ENCODE results near the gene CYSTM1. TPM values are rescaled to one million over a fixed set of nuclear protein-coding genes. Genes with fewer than 3 reads are reported as not detected.
A peak's percentile ranks its signal among the peaks of the same experiment; 100 is the strongest.

The CYSTM1 gene, protein sequence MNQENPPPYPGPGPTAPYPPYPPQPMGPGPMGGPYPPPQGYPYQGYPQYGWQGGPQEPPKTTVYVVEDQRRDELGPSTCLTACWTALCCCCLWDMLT
- total RNA-seq, result 10 to 100 TPM; 64.9 to 89.5 TPM

GRCh38 chr5:140174465-140175366 lies at the start of gene CYSTM1:
Gene CYSTM1 (plus strand): TSS chr5:140175188. CDS start chr5:140194466, 19,278 bp downstream.
- no peak for TF ChIP-seq CTCF (IDR thresholded peaks at IDR 0.05)
- DNase-seq (ENCODE audit: low spot score), result peak; percentile 79
- Histone ChIP-seq H3K9me3 (no peaks in the 10 kb centered on the region), H3K36me3 (no peaks in the 10 kb centered on the region), H3K4me3 (peak within 1 kb of the TSS; percentile 91), H3K27ac (peak within 1 kb of the TSS; percentile 92), H3K4me1 (ENCODE audit: control insufficient read depth in 1 of 2, low read depth in 2 of 2) (peaks cover 24 to 37% of the 10 kb centered on the region in 2 donors), H3K27me3 (replicated peaks; ENCODE audit: insufficient read depth) (no peaks in the 10 kb centered on the region)
- ATAC-seq (ENCODE audit: insufficient number of reproducible peaks, low FRiP score, low read depth), result peak; percentile 92

- TF ChIP-seq CTCF (IDR thresholded peaks at IDR 0.05), result no peak
- no peaks in the 10 kb centered on the region for H3K36me3 ChIP-seq
- H3K4me3 ChIP-seq, result no peak within 1 kb of the TSS
- peaks cover 11 to 13% of the 10 kb centered on the region in 2 donors for H3K4me1 ChIP-seq (ENCODE audit: control insufficient read depth in 1 of 2, low read depth in 2 of 2)
- H3K27ac ChIP-seq, result no peak within 1 kb of the TSS
- no peaks in the 10 kb centered on the region for H3K27me3 ChIP-seq (replicated peaks; ENCODE audit: insufficient read depth)
- H3K9me3 ChIP-seq, result no peaks in the 10 kb centered on the region
- no peak for DNase-seq (ENCODE audit: low spot score)
- no peak for ATAC-seq (ENCODE audit: insufficient number of reproducible peaks, low FRiP score, low read depth)
Measured at GRCh38 chr5:140125637-140126036, 49.4 kb upstream of the CYSTM1 start, which contains the start of gene IGIP. Gene IGIP (plus strand): TSS chr5:140125937. CDS start chr5:140128477, 2,540 bp downstream.

DNA sequence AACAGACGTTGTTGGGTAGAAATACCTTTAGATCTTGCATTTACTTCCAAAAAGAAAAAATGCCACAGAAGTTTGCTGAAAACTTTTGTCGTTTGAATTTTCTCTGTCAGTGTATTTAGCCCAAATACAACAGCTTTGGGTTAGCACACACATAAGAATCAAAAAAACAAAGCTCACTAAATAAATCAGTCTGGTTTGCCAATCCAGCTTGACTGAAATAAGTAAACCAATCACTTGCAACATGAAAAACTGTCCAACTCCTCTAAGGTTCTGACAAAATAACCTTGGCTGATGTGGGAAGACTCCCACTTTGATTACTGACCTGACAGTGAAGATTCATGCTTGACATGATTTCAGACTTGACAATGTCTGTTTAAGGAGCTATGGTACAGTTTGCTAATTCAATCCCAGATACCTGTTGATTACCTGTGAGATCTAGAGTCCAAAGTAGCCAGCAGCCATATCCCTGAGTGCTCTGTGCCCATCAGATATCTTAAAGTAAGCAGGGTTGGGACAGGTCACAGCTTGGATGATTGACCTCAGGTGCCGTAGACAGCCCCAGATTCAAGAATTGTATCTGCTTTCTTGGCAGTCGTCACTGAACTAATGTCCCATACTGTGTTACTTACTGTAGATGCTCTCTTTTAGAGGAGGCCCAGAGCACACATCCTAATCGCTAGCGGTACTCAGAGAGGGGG lies 48.5 kb upstream of the CYSTM1 start:
- Histone ChIP-seq H3K27me3 (replicated peaks; ENCODE audit: insufficient read depth) (no peaks in the 10 kb centered on the region), H3K36me3 (no peaks in the 10 kb centered on the region), H3K4me3 (no peak overlapping the region), H3K4me1 (ENCODE audit: control insufficient read depth in 1 of 2, low read depth in 2 of 2) (peaks cover 7 to 13% of the 10 kb centered on the region in 2 donors), H3K27ac (no peak overlapping the region), H3K9me3 (no peaks in the 10 kb centered on the region)
- no peak for ATAC-seq (ENCODE audit: insufficient number of reproducible peaks, low FRiP score, low read depth)
- DNase-seq (ENCODE audit: low spot score), result no peak
- no peak for TF ChIP-seq CTCF (IDR thresholded peaks at IDR 0.05)

DNA sequence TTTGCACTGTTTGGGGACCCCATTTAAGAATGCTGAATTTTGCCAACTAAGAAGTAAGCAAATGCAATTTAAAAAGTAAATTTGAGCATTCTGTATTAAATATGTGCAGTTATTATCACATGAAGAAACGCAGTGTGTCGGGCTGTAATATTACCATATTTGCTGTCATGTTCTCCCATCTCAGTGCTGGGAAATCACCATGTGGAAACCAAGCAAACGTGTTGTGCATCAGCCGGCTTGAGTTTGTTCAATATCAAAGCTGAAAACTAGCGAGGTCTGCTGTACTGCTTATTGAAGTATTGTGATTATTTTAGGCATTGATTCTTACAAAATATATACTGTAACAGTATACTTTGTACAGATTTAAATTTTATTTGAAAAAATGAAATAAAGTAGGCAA lies 46.6 kb upstream of the CYSTM1 start:
- DNase-seq (ENCODE audit: low spot score), result no peak

More for the DNA sequence above, 46.6 kb upstream of the CYSTM1 start:
- peaks cover 13 to 31% of the 10 kb centered on the region in 2 donors for H3K4me1 ChIP-seq (ENCODE audit: control insufficient read depth in 1 of 2, low read depth in 2 of 2)
- no peak for ATAC-seq (ENCODE audit: insufficient number of reproducible peaks, low FRiP score, low read depth)
- no peaks in the 10 kb centered on the region for H3K36me3 ChIP-seq
- TF ChIP-seq CTCF (IDR thresholded peaks at IDR 0.05), result no peak
- H3K9me3 ChIP-seq, result no peaks in the 10 kb centered on the region
- H3K27me3 ChIP-seq (replicated peaks; ENCODE audit: insufficient read depth), result no peaks in the 10 kb centered on the region
- H3K27ac ChIP-seq, result no peak overlapping the region
- H3K4me3 ChIP-seq, result no peak overlapping the region
